GM12878 (cell line): ENCODE results near the gene RUFY4. TPM values are rescaled to one million over a fixed set of nuclear protein-coding genes. Genes with fewer than 3 reads are reported as not detected.

Source experiments
- ATAC-seq: fragments of 200-7000 bp; cut with Tn5 transposase; 3 replicates; pipeline ENCODE4 v1.9.1; 2020; ENCODE audit warnings: mild to moderate bottlenecking, moderate library complexity
- BruUV-seq: library from RNA; stranded (reverse); fragments of 400-500 nt; replicated peaks from 2 replicates; lab custom pipeline; 2021; lab: Mats Ljungman, UMichigan
- CTCF ChIA-PET: fragments of 300-600 bp; sonication (Branson Sonifier 250); formaldehyde crosslinking; extraction: SDS; loops from one replicate; lab custom pipeline; 2021; ENCODE audit warnings: inconsistent platforms; lab: Yijun Ruan, JAX
- POLR2A ChIA-PET: fragments of 350-600 bp; formaldehyde crosslinking; extraction: SDS; loops from one replicate; lab custom pipeline; 2021; ENCODE audit warnings: inconsistent platforms; lab: Charles Lee
- RAD21 ChIA-PET: fragments of 300-600 bp; sonication (Branson Sonifier 250); formaldehyde crosslinking; loops from one replicate; lab custom pipeline; 2023; ENCODE audit warnings: antibody characterized with exemption; ENCODE audit not compliant: unreplicated experiment; lab: Charles Lee
- SMC1A ChIA-PET: fragments of 300-600 bp; sonication (Branson Sonifier 250); formaldehyde crosslinking; loops from one replicate; lab custom pipeline; 2023; ENCODE audit not compliant: unreplicated experiment, uncharacterized antibody; lab: Charles Lee
- DNase-seq: peaks from one replicate; pipeline ENCODE4 v3.0.0-alpha.2; 2011; ENCODE audit warnings: low read depth, low spot score
- FAIRE-seq: peaks from 3 replicates; lab custom pipeline; 2011; peaks lifted over from hg19 to GRCh38; lab: Jason Lieb, UNC
- H2AFZ ChIP-seq: 2 replicates; pipeline ENCODE4 v1.6.0; 2011; ENCODE audit warnings: low read depth, low read length, control low read depth; ENCODE audit not compliant: control insufficient read depth
- H3K27ac ChIP-seq: 2 replicates; pipeline ENCODE4 v1.5.1; 2011; ENCODE audit warnings: control low read depth; ENCODE audit not compliant: control insufficient read depth, insufficient read depth
- H3K27me3 ChIP-seq, 2 experiments: replicated peaks in 1 of 2; 2 replicates each; pipeline versions ENCODE4 v1.6.0 to v1.6.1; 2011; ENCODE audit warnings: low read length in 1 of 2; ENCODE audit not compliant: control insufficient read depth in 2 of 2, insufficient read depth in 2 of 2
- H3K36me3 ChIP-seq, 2 experiments: 2 replicates each; pipeline ENCODE4 v1.5.1; 2011; ENCODE audit warnings: low read length in 1 of 2; ENCODE audit not compliant: control insufficient read depth in 2 of 2, insufficient read depth in 2 of 2
- H3K4me1 ChIP-seq: 2 replicates; pipeline ENCODE4 v1.6.1; 2011; ENCODE audit warnings: mild to moderate bottlenecking, low read length, moderate library complexity, mixed read lengths; ENCODE audit not compliant: control insufficient read depth, insufficient read depth
- H3K4me2 ChIP-seq: 2 replicates; pipeline ENCODE4 v1.6.0; 2011; ENCODE audit warnings: control low read depth; ENCODE audit not compliant: control insufficient read depth, insufficient read depth
- H3K4me3 ChIP-seq: fragments of 200-600 bp; sonication (generic); 2 replicates; pipeline ENCODE4 v1.5.1; 2016
- H3K79me2 ChIP-seq: 2 replicates; pipeline ENCODE4 v1.6.0; 2011; ENCODE audit warnings: low read length; ENCODE audit not compliant: control insufficient read depth, insufficient read depth
- H3K9ac ChIP-seq: 2 replicates; pipeline ENCODE4 v1.8.0; 2011; ENCODE audit warnings: low read length, control low read depth, mixed read lengths; ENCODE audit not compliant: control insufficient read depth, insufficient read depth
- H3K9me3 ChIP-seq: replicated peaks from 3 replicates; pipeline ENCODE4 v1.5.1; 2011; ENCODE audit warnings: mild to moderate bottlenecking, low read length; ENCODE audit not compliant: control insufficient read depth, insufficient read depth
- H4K20me1 ChIP-seq: 2 replicates; pipeline ENCODE4 v1.6.0; 2011; ENCODE audit not compliant: control insufficient read depth, insufficient read depth
- BMI1 ChIP-seq: fragments of 450-650 bp; IDR thresholded peaks from 2 replicates; pipeline ENCODE4 v1.6.1; 2016; ENCODE audit warnings: mild to moderate bottlenecking, moderate library complexity, borderline replicate concordance
- CEBPB ChIP-seq, 2 experiments: fragments of 150-350 bp in 1 of 2; IDR thresholded peaks; 2 replicates each; pipeline ENCODE4 v1.6.1; 2012 to 2014; ENCODE audit warnings: low read depth in 2 of 2, low read length in 2 of 2, borderline replicate concordance in 1 of 2, inconsistent platforms in 1 of 2
- CREB1 ChIP-seq: IDR thresholded peaks from 2 replicates; pipeline ENCODE4 v1.6.1; 2012; ENCODE audit warnings: low read depth, mild to moderate bottlenecking, inconsistent platforms
- POLR2A ChIP-seq: IDR thresholded peaks from 2 replicates; pipeline ENCODE4 v1.6.1; 2011; ENCODE audit warnings: low read depth, mild to moderate bottlenecking, low read length
- POLR2AphosphoS2 ChIP-seq: IDR thresholded peaks from 2 replicates; pipeline ENCODE4 v1.6.1; 2011; ENCODE audit warnings: low read depth, mild to moderate bottlenecking, low read length, improper control_type of control experiment, moderate library complexity
- SIX5 ChIP-seq: IDR thresholded peaks from 2 replicates; pipeline ENCODE4 v1.6.1; 2011; ENCODE audit warnings: mild to moderate bottlenecking, low read depth, low read length, moderate library complexity; ENCODE audit not compliant: severe bottlenecking
- SREBF2 ChIP-seq: IDR thresholded peaks from 2 replicates; pipeline ENCODE4 v1.6.1; 2012; ENCODE audit warnings: mild to moderate bottlenecking, low read length
- TARDBP ChIP-seq: IDR thresholded peaks from 2 replicates; pipeline ENCODE4 v1.6.1; 2016; ENCODE audit warnings: borderline replicate concordance
- YBX1 ChIP-seq: fragments of 450-650 bp; IDR thresholded peaks from 2 replicates; pipeline ENCODE4 v1.6.1; 2016; ENCODE audit warnings: antibody characterized with exemption
- ZNF384 ChIP-seq: IDR thresholded peaks from 2 replicates; pipeline ENCODE4 v1.6.1; 2012; ENCODE audit warnings: low read depth, mild to moderate bottlenecking, low read length, improper control_type of control experiment, borderline replicate concordance
- ZSCAN29 ChIP-seq: fragments of 450-650 bp; IDR thresholded peaks from 2 replicates; pipeline ENCODE4 v1.6.1; 2017; ENCODE audit warnings: mild to moderate bottlenecking, moderate library complexity
- whole genome bisulfite sequencing: methylation state at CpG from one replicate; pipeline ENCODE4 v1.1.6; 2016; ENCODE audit warnings: low lambda C conversion rate; ENCODE audit not compliant: insufficient replicate concordance, insufficient coverage; ENCODE audit errors: missing lambda C conversion rate; 5-methylcytosine and 5-hydroxymethylcytosine counted together
- in situ Hi-C: fragments of 300-500 bp; cut with MboI; formaldehyde crosslinking; loops from 9 replicates; pipeline ENCODE4 v1.14.3; 2018; ENCODE audit warnings: mixed read lengths
- intact Hi-C: fragments of 100-400 bp; cut with micrococcal nuclease; formaldehyde crosslinking; loops from one replicate; pipeline ENCODE4 v1.14.2; 2022; ENCODE audit not compliant: unreplicated experiment
- polyA plus RNA-seq, 11 experiments: library from polyadenylated mRNA; depleted of rRNA in 4 of 11; unstranded in 6 of 11; stranded (reverse) in 5 of 11; fragments of >200 nt; fragmentation: Nextera tagmentation in 4 of 11; fragmentation: Illumina TruSeq in 1 of 11; extraction: Ambion mirVana in 4 of 11; extraction: Trizol in 1 of 11; gene quantifications; 1 replicate in 1 of 11; 2 replicates in 10 of 11; pipeline versions ENCODE4 v1.2.1 to v1.2.3, GENCODE V29; 2011 to 2016; ENCODE audit warnings: inconsistent platforms in 2 of 11, missing spikeins in 2 of 11, low read depth in 1 of 11
- total RNA-seq, 4 experiments: library from RNA; depleted of rRNA in 3 of 4; stranded (reverse); fragments of >200 nt in 3 of 4; fragmentation: Illumina TruSeq in 1 of 4; extraction: Trizol in 1 of 4; gene quantifications; 2 replicates each; pipeline versions ENCODE4 v1.2.1 to v1.2.3, GENCODE V29; 2013 to 2021
- TF ChIP-seq, protein P1 (sequence below): IDR thresholded peaks from 2 replicates; pipeline ENCODE4 v1.6.1; 2012; ENCODE audit warnings: low read depth, low read length, improper control_type of control experiment

Gene RUFY4
- total and polyA plus RNA-seq, 10 of the 15 experiments (the other 5 are each of a cell fraction or from before 2014, with no cell fraction given) = 0.05 to 2.7 (median 0.90) TPM

DNA sequence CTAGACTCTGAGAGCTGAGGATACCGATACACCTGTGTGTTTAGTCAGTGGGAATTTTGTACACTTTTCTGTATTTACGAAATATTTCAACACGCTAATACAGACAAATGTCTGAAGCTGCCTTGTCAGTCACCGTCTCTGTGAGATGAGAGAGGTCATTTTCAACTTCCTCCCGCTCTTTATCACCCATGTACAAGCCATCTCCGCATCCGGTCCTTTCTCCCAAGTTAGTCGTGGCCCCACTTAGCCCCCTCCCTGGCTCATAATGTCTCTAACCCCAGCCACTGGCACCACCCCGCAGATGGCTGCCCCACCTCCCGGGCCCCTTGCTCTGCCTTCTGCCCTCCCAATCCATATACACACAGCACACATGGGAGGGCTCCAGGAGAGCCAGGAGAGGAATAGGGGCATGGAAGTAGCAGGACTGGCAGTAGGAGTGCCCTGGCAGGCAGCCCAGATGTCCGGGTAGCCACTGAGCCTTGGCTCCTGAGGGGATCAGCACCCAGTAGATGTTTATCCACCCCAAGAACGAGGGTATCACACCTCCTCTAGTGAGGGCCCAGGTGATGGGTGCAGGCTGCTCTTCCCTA is 2.0 kb upstream of the RUFY4 start:
- intact Hi-C loops (loop anchor here (5.0 kb wide), 1 partner anchor 180 kb away; no protein-coding TSS in a partner anchor), in situ Hi-C loops (loop anchor here (5.0 kb wide), 1 partner anchor 275 kb away; no protein-coding TSS in a partner anchor)
- DNase-seq = no peak
- Histone ChIP-seq H4K20me1 (no peaks in the 10 kb centered on the region), H3K4me1 (peaks cover 21% of the 10 kb centered on the region), H2AFZ (no peak overlapping the region), H3K4me2 (no peak overlapping the region), H3K4me3 (no peak overlapping the region), H3K27ac (no peak overlapping the region), H3K9me3 (no peaks in the 10 kb centered on the region), H3K79me2 (no peaks in the 10 kb centered on the region), H3K9ac (no peak overlapping the region), H3K27me3 (no peaks in the 10 kb centered on the region), H3K36me3 (no peaks in the 10 kb centered on the region)
- WGBS = 31% methylated on average over 12 of the region's 12 CpGs
- SMC1A ChIA-PET = interaction anchor here (0.8 kb wide), 1 partner anchor 21 kb away, joined by 3 read pairs; no protein-coding TSS in a partner anchor
- ATAC-seq = no peak
- FAIRE-seq = no peak
- CTCF ChIA-PET = interaction anchor here (0.9 to 3.4 kb wide), 7 partner anchors 12 to 282 kb away, joined by 3 to 12 read pairs (median 3); no protein-coding TSS in a partner anchor
- RAD21 ChIA-PET = interaction anchor here (1.1 to 1.2 kb wide), 2 partner anchors 278 to 281 kb away, joined by 3 to 4 read pairs; no protein-coding TSS in a partner anchor
- TF ChIP-seq ZNF384 = no peak
- TF ChIP-seq, protein P1, sequence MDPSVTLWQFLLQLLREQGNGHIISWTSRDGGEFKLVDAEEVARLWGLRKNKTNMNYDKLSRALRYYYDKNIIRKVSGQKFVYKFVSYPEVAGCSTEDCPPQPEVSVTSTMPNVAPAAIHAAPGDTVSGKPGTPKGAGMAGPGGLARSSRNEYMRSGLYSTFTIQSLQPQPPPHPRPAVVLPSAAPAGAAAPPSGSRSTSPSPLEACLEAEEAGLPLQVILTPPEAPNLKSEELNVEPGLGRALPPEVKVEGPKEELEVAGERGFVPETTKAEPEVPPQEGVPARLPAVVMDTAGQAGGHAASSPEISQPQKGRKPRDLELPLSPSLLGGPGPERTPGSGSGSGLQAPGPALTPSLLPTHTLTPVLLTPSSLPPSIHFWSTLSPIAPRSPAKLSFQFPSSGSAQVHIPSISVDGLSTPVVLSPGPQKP = no peak
- no peak for TF ChIP-seq POLR2AphosphoS2
- TF ChIP-seq POLR2A = no peak
- TF ChIP-seq SIX5 = no peak
- no peak for TF ChIP-seq ZSCAN29
- TF ChIP-seq CREB1 = no peak
- TF ChIP-seq BMI1 = no peak
- TF ChIP-seq YBX1 = no peak
- TF ChIP-seq SREBF2 = no peak
- no peak for TF ChIP-seq CEBPB (IDR thresholded peaks at IDR 0.05; ENCODE audit: borderline replicate concordance in 1 of 2, low read depth in 2 of 2, low read length in 2 of 2)
- no peak for TF ChIP-seq TARDBP
- POLR2A ChIA-PET = no interaction called here
- BruUV-seq = no TSS peak
